ENCODE results near the gene ESYT2.

The ESYT2 gene

DNA sequence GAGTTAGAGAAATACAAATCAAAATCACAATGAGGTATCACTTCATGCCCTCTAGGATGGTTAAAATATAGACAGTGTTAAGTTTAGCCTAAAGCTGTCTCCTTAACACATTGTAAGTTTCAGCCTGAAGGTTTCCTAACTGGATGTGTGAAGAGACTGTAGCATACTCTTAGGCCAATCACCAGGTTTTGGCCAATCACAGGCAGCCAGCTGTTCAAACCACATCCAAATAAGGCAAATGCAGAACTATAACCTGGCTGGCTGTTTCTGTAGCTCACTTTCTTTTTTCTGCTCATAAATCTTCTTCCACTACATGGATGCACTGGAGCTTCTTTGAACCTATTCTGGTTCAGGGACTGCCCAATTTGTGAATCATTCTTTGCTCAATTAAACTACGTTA lies 19.7 kb downstream of the ESYT2 start:
- peaks cover 9% of the 10 kb centered on the region for H3K4me1 ChIP-seq (ENCODE audit: insufficient read depth, insufficient read length)
- TF ChIP-seq YY1 (IDR thresholded peaks at IDR 0.05; ENCODE audit: insufficient read depth, insufficient read length) (no peak), SUZ12 (IDR thresholded peaks at IDR 0.05; ENCODE audit: extremely low read depth, insufficient read depth, insufficient read length) (no peak), ZNF274 (IDR thresholded peaks at IDR 0.05; ENCODE audit: low read depth, low read length) (no peak)
- peaks cover 3% of the 10 kb centered on the region for H3K36me3 ChIP-seq (ENCODE audit: insufficient read depth, insufficient read length, low read length)
- H3K4me3 ChIP-seq (ENCODE audit: insufficient read length, low read depth) = no peak overlapping the region
- H3K9ac ChIP-seq (ENCODE audit: insufficient read length, low read depth) = no peak overlapping the region
- no peak for DNase-seq (ENCODE audit: low read depth, low spot score)
- no peaks in the 10 kb centered on the region for H3K9me3 ChIP-seq (ENCODE audit: insufficient read depth, low read length)
- no peaks in the 10 kb centered on the region for H3K27me3 ChIP-seq (ENCODE audit: insufficient read depth, insufficient read length)

DNA sequence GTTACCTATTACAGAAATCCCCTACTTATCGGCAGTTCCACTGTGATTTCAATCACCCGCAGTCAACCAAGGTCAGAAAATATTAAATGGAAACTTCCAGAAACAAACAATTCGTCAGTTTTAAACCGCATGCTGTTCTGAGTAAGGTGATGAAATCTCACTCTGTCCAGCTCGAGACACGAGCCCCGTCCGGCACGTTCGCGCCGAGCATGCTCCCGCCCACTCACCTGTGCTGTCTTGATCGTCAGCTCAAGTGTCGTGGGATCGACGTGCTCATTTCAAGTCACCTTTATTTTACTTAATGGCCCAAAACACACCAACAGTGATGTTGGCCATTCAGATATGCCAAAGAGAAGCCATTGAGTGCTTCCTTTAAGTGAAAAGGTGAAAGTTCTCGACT lies 21.2 kb downstream of the ESYT2 start:
- peaks cover 3% of the 10 kb centered on the region for H3K36me3 ChIP-seq (ENCODE audit: insufficient read depth, insufficient read length, low read length)
- no peak overlapping the region for H3K9ac ChIP-seq (ENCODE audit: insufficient read length, low read depth)
- H3K27me3 ChIP-seq (ENCODE audit: insufficient read depth, insufficient read length) = no peaks in the 10 kb centered on the region
- peaks cover 8% of the 10 kb centered on the region for H3K4me1 ChIP-seq (ENCODE audit: insufficient read depth, insufficient read length)
- no peaks in the 10 kb centered on the region; the same call in 1 of the 2 replicates for H3K9me3 ChIP-seq (ENCODE audit: insufficient read depth, low read length)
- TF ChIP-seq ZNF274 (IDR thresholded peaks at IDR 0.05; ENCODE audit: low read depth, low read length) (no peak), YY1 (IDR thresholded peaks at IDR 0.05; ENCODE audit: insufficient read depth, insufficient read length) (no peak), SUZ12 (IDR thresholded peaks at IDR 0.05; ENCODE audit: extremely low read depth, insufficient read depth, insufficient read length) (no peak)
- no peak overlapping the region for H3K4me3 ChIP-seq (ENCODE audit: insufficient read length, low read depth)
- DNase-seq (ENCODE audit: low read depth, low spot score) = no peak

GRCh38 chr7:158805937-158806336 lies 23.4 kb downstream of the ESYT2 start:
- Histone ChIP-seq H3K4me1 (ENCODE audit: insufficient read depth, insufficient read length) (no peaks in the 10 kb centered on the region), H3K27me3 (ENCODE audit: insufficient read depth, insufficient read length) (no peaks in the 10 kb centered on the region), H3K36me3 (ENCODE audit: insufficient read depth, insufficient read length, low read length) (peaks cover 3% of the 10 kb centered on the region), H3K9me3 (ENCODE audit: insufficient read depth, low read length) (no peaks in the 10 kb centered on the region; the same call in 1 of the 2 replicates), H3K4me3 (ENCODE audit: insufficient read length, low read depth) (no peak overlapping the region), H3K9ac (ENCODE audit: insufficient read length, low read depth) (no peak overlapping the region)
- TF ChIP-seq ZNF274 (IDR thresholded peaks at IDR 0.05; ENCODE audit: low read depth, low read length) (no peak), SUZ12 (IDR thresholded peaks at IDR 0.05; ENCODE audit: extremely low read depth, insufficient read depth, insufficient read length) (no peak), YY1 (IDR thresholded peaks at IDR 0.05; ENCODE audit: insufficient read depth, insufficient read length) (no peak)
- no peak for DNase-seq (ENCODE audit: low read depth, low spot score)

- H3K27me3 ChIP-seq (ENCODE audit: insufficient read depth, insufficient read length) = no peaks in the 10 kb centered on the region
- no peaks in the 10 kb centered on the region for H3K4me1 ChIP-seq (ENCODE audit: insufficient read depth, insufficient read length)
- H3K9me3 ChIP-seq (ENCODE audit: insufficient read depth, low read length) = no peaks in the 10 kb centered on the region; the same call in 1 of the 2 replicates
- H3K9ac ChIP-seq (ENCODE audit: insufficient read length, low read depth) = no peak overlapping the region
- no peak for DNase-seq (ENCODE audit: low read depth, low spot score)
- peaks cover 3% of the 10 kb centered on the region for H3K36me3 ChIP-seq (ENCODE audit: insufficient read depth, insufficient read length, low read length)
- no peak overlapping the region for H3K4me3 ChIP-seq (ENCODE audit: insufficient read length, low read depth)
- TF ChIP-seq ZNF274 (IDR thresholded peaks at IDR 0.05; ENCODE audit: low read depth, low read length) (no peak), SUZ12 (IDR thresholded peaks at IDR 0.05; ENCODE audit: extremely low read depth, insufficient read depth, insufficient read length) (no peak), YY1 (IDR thresholded peaks at IDR 0.05; ENCODE audit: insufficient read depth, insufficient read length) (no peak)
These were observed 23.9 kb downstream of the ESYT2 start for GRCh38 chr7:158805414-158805813.

DNA sequence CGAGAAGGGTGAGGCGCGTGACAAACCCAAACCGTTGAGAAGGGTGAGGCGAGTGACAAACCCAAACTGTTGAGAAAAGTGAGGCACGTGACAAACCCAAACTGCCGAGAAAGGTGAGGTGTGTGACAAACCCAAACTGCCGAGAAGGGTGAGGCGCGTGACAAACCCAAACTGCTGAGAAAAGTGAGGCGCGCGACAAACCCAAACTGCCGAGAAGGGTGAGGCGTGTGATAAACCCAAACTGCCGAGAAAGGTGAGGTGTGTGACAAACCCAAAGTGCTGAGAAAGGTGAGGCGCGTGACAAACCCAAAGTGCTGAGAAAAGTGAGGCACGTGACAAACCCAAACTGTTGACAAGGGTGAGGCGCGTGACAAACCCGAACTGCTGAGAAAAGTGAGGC lies 25.0 kb downstream of the ESYT2 start:
- Histone ChIP-seq H3K9me3 (ENCODE audit: insufficient read depth, low read length) (no peaks in the 10 kb centered on the region; the same call in 1 of the 2 replicates), H3K9ac (ENCODE audit: insufficient read length, low read depth) (no peak overlapping the region)
- TF ChIP-seq ZNF274 (IDR thresholded peaks at IDR 0.05; ENCODE audit: low read depth, low read length) (no peak), SUZ12 (IDR thresholded peaks at IDR 0.05; ENCODE audit: extremely low read depth, insufficient read depth, insufficient read length) (no peak), YY1 (IDR thresholded peaks at IDR 0.05; ENCODE audit: insufficient read depth, insufficient read length) (no peak)

DNA sequence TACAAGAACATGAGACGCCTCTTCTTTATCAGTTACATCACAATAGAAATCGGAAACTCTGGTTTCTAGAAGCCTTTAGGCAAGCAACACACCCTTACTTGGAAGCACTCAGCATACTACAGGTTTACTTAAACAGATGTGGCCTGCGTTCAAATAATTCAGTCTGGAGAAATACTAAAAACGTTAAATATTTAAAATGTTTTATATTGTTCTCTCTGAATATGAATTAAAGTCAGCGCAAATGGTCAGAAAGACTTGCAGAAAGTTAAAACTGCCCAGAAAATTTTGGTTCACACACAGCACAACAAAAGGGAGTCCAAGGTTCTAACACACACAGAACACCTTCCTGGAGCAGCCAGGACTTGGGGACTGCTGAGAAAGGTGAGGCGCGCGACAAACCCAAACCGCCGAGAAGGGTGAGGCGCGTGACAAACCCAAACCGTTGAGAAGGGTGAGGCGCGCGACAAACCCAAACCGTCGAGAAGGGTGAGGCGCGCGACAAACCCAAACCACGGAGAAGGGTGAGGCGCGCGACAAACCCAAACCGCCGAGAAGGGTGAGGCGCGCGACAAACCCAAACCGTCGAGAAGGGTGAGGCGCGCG lies 25.8 kb downstream of the ESYT2 start:
- TF ChIP-seq YY1 (IDR thresholded peaks at IDR 0.05; ENCODE audit: insufficient read depth, insufficient read length) (no peak), ZNF274 (IDR thresholded peaks at IDR 0.05; ENCODE audit: low read depth, low read length) (no peak), SUZ12 (IDR thresholded peaks at IDR 0.05; ENCODE audit: extremely low read depth, insufficient read depth, insufficient read length) (no peak)
- no peaks in the 10 kb centered on the region for H3K27me3 ChIP-seq (ENCODE audit: insufficient read depth, insufficient read length)
- no peaks in the 10 kb centered on the region for H3K4me1 ChIP-seq (ENCODE audit: insufficient read depth, insufficient read length)
- DNase-seq (ENCODE audit: low read depth, low spot score) = no peak
- H3K9ac ChIP-seq (ENCODE audit: insufficient read length, low read depth) = no peak overlapping the region
- peaks cover 3% of the 10 kb centered on the region for H3K36me3 ChIP-seq (ENCODE audit: insufficient read depth, insufficient read length, low read length)
- H3K9me3 ChIP-seq (ENCODE audit: insufficient read depth, low read length) = no peaks in the 10 kb centered on the region; the same call in 1 of the 2 replicates
- H3K4me3 ChIP-seq (ENCODE audit: insufficient read length, low read depth) = no peak overlapping the region

More for the DNA sequence above, 25.0 kb downstream of the ESYT2 start:
- no peak for DNase-seq (ENCODE audit: low read depth, low spot score)
- H3K4me3 ChIP-seq (ENCODE audit: insufficient read length, low read depth) = no peak overlapping the region
- H3K27me3 ChIP-seq (ENCODE audit: insufficient read depth, insufficient read length) = no peaks in the 10 kb centered on the region
- H3K4me1 ChIP-seq (ENCODE audit: insufficient read depth, insufficient read length) = no peaks in the 10 kb centered on the region
- H3K36me3 ChIP-seq (ENCODE audit: insufficient read depth, insufficient read length, low read length) = peaks cover 3% of the 10 kb centered on the region

GRCh38 chr7:158802535-158803366 lies 26.6 kb downstream of the ESYT2 start:
- no peak overlapping the region for H3K9ac ChIP-seq (ENCODE audit: insufficient read length, low read depth)
- peaks cover 6% of the 10 kb centered on the region for H3K36me3 ChIP-seq (ENCODE audit: insufficient read depth, insufficient read length, low read length)
- no peak overlapping the region for H3K4me3 ChIP-seq (ENCODE audit: insufficient read length, low read depth)
- H3K27me3 ChIP-seq (ENCODE audit: insufficient read depth, insufficient read length) = no peaks in the 10 kb centered on the region
- DNase-seq (ENCODE audit: low read depth, low spot score) = no peak
- no peaks in the 10 kb centered on the region for H3K4me1 ChIP-seq (ENCODE audit: insufficient read depth, insufficient read length)
- no peaks in the 10 kb centered on the region; the same call in 1 of the 2 replicates for H3K9me3 ChIP-seq (ENCODE audit: insufficient read depth, low read length)
- TF ChIP-seq ZNF274 (IDR thresholded peaks at IDR 0.05; ENCODE audit: low read depth, low read length) (no peak), YY1 (IDR thresholded peaks at IDR 0.05; ENCODE audit: insufficient read depth, insufficient read length) (no peak)
